HCEC 1CT (cell line): Measurements from ENCODE around the gene BOD1.

Experiments
- DNase-seq: peaks from one replicate; pipeline ENCODE4 v3.0.0-alpha.2; 2017

BOD1 gene

GRCh38 chr5:173616577-173617118 is at the start of gene BOD1:
Gene BOD1 (minus strand): TSS chr5:173616650. CDS start chr5:173616436, 214 bp downstream.
- DNase-seq: peak; percentile 99

- DNase-seq: no peak
Observed at GRCh38 chr5:173665326-173665725, 48.9 kb upstream of the BOD1 start.

- DNase-seq: no peak
Observed at GRCh38 chr5:173664154-173664526, 47.7 kb upstream of the BOD1 start.

GRCh38 chr5:173663352-173664153 is 47.1 kb upstream of the BOD1 start:
- DNase-seq: no peak

DNA sequence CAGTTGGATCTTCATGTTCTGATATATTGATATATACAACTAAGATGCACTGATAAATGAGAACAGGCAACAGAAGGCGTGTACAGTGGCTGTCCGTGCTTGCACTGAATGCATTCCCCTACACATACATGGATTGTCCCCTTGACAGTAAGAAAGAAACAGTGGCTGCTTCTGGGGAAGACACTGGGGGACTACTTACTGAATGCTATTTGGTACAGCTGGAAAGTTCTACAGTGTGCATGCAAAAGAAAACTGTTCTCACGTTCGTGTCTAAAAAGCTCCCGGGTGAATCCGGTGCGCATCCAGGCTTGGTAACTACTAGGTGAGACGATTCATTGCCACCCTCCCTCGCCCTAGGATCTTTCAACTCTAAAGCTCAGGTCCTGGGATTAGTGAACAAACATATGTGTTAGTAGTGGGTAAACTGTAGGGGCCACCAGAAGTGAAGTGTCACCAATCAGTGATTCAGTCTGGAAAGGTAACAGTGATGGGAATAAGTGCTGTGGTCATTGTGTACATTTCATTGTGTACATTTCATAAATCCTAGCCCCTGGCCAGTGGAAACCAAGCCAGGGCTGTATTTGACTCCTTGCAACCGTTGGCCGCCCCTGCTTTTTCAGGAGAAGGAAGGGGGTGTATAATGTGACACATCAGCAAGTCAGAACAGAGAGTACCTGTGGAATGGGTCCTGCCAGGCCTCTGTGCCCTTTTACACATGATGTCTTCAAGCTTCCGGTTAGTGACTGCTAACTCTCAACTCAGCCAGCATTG is 46.3 kb upstream of the BOD1 start:
- no peak for DNase-seq

GRCh38 chr5:173660481-173661280 is 44.2 kb upstream of the BOD1 start:
- DNase-seq: no peak

DNA sequence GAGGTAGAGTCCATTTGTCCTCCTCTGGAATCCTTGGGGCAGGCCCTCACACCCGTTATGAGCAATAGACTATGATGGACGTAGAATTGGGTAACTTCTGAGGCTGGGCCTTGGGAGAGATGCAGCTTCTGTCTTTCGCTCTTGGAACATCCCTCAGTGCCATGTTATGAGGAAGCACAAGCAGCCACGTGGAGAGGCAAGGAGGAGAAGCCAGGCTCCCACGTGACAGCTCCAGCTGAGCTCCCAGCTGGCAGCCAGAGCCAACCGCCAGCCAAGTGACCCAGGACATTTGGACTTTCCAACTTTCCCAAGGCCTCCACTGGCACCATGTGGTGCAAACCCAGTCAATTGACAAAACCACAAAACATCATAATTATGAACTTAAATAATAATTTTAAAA is 43.0 kb upstream of the BOD1 start:
- no peak for DNase-seq

DNA sequence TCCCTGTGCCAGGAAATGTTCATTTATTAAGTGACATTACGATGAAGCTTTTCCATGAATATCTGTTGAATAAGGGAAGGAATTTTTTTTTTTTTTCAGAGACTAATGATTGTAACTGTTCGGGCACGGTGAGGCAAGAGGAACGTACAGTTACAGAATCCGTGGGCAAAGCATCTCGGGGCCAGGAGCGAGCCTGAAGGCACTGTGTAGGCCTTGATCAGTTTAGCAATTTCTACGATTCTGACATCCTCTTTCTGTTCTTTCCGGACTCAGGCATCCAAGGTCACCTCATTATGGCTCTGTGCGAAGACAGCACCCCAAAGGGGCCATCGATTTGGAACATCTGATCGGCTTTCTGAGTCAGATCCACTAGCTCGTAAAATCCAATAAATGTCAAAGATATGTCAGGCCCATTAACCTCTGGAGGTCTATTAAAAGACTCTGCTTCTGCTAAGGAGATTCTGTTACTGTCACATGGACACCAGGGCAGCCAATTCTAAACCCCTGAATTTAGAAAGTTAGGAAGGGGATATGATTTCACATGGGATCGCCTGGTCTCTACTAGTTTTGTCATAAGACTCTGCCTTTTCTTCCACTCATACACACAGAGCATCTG is 41.4 kb upstream of the BOD1 start:
- DNase-seq: no peak

- DNase-seq: no peak
Observed at GRCh38 chr5:173655196-173655797, 38.8 kb upstream of the BOD1 start.

DNA sequence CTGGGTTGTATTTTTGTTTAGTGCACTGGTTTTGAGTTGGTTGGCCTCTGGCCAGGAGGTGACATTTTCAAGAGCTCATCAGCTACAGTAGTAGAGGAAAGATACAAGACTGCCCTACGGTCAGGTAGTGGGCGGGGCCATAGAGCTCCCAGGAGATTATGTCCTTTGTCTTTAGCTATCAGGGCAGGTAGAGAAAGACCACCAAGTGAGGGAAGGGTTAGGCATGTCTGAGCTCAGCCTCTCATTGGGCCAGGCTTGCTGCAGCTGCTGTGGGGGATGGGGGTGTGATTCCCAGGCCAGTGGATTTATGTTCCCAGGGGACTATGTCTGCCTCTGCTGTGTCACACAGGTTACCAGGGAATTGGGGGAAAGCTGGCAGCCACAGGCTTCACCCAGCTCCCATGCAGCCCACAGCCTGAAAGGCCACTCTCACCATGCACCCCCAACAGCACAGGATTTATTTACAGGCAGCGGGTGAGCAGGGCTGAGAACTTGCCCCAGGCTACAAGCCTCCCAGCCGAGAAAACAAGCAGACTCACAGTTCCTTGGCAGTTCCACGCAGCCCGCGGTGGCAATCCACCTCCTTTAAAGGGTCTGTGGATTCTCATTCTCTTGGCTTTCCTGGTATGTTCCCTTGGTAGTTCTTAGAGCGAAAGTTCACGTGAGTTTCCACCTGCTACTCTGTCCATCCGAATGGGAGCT is 37.5 kb upstream of the BOD1 start:
- no peak for DNase-seq

DNA sequence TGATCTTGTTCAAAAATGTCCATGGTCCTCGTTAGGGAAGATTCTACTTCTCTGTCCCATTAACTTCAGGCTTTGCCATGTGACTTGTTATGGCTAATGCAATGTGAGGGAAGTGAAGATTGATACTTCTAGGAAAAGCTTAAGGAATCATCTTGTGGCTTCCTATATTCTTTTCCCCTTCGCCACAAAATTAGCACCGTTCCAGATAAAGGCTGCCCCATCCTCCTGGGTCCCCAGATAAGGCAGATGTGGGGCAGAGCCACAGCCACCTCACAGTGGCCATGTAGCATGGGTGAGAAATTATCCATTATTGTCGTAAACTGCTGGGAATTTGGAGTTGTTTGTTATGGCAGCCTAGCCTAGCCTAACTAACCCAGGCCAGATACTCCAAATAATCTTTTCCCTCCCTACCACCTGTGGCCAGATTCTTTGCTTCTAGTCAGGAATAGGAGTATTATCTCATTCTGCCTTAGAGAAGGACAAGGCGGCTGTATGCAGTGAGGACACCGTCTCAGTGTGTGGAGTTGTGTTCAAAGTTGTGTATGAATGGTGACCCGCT is 31.9 kb upstream of the BOD1 start:
- DNase-seq: no peak

DNA sequence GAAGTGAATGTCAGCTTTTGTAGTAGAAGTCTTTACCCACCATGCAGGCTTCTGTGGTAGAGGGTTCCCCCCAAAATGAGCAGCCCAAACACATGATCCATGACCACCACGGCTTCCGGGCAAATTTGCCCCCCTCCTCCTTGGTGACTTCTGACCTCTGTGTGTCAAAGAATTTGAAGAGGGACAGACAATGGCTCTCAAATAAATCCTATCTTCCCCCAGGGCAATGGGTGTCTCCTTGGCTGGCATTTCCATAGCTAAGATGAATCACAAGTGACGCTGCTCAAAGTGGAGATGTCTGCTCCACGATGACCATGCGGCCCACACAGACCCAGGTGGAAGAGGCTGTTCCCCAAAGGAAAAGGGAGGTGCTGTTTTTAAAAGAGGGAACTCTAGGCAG is 30.2 kb upstream of the BOD1 start:
- no peak for DNase-seq

DNA sequence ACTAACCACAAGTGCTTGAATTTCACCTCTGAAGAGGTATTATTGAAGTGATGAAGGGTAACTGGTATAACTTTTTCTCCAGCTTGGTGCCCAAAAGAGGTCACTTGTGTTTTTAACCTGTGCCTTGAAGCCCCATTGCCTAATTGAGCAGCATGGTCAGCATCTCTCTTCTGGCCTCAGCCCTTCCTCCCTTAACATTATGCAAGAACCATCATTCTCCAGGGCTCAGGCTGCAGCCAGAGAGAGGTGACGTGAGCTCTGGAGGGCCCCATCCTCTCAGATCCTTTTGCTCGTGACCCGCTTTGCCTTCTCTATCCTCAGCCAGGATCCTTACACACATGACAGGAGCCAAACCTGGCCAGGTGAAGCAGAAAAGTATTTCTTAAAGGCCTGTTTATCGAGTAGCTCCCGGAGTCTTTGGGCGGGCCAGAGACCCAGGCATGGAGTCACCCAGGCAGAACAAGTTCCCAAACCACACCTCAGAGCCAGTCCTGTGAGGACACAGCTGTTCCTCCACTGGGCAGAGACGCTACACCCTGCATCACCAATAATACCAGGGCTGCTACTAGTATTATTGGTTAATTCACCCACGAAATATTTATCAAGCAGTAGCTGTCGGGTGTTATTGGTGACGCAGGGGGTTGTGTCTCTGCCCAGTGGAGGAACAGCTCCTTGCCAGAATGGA is 29.6 kb upstream of the BOD1 start:
- DNase-seq: no peak

DNA sequence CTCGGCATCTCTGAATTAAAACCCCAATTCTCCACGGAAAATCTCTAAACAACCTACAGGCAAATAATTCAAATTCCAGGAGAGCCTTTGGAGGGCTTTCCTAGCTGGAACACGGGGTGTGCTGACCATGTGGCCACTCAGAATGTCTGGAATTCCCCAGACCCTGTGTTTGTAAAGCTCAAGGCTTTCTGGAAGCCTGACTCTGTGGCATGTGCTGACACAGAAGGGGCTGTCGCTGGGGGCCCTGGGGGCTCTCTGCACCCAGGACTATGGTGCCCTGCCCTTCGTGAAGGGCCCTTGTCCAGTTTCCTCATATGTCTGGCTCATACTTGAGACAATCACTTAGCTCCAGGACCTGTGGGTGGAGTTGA is 29.0 kb upstream of the BOD1 start:
- no peak for DNase-seq

DNA sequence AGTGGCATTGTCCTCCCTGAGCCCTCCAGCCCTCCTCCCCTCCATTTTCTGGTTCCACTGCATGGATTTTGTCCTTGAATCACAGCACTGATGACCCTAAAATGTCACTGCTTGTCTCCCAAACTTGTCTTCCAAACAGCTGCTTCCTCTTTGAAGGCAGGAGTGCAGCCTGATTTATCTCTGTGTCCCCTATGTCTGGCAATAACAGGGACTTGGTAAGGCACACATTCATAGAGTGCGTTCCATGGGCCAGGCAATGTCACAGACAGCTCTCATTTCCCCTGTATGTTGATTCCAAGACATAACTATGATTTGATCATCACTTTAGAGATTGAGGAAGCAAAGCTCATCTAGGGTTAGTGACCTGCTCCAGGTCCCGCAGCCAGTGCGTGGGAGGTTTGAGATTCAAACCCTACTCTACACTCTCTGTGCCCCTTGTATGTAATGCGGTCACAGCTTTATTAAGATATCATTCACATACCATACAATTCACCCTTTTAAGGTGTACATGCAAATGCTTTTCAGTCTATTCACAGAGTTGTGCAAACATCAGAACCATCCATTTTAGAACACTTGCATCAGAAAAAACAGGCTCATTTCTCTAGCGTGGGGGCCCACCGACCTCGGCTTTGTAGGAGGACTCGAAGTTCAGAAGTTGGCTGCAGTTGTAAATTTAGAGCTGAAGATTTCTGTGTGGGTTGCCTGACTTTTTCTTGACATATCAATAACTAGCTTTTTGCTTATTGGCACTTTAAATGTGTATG is 28.4 kb upstream of the BOD1 start:
- DNase-seq: no peak

DNA sequence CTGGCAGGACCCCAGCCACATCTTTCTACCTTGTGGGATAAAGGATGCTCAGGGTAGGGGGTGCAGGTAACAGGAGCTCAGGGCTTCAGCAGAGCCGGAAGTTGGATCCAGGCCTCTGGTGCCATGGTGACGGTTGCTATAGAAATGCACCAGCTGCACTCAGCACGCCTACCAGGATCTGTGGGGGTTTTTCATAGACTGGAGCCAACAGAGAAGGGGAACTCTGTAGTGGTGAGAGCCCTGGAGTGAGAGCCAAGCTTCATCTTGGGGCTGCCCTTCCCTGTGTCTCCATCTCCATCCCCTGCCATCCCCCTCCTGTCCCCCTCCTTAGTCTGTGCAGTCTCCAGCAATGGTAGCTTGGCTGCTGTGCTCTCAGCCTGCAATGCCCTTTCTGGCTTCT is 27.5 kb upstream of the BOD1 start:
- no peak for DNase-seq

- DNase-seq: no peak
Observed at GRCh38 chr5:173642895-173643481, 26.5 kb upstream of the BOD1 start.

- no peak for DNase-seq
Observed at GRCh38 chr5:173642191-173642816, 25.9 kb upstream of the BOD1 start.

DNA sequence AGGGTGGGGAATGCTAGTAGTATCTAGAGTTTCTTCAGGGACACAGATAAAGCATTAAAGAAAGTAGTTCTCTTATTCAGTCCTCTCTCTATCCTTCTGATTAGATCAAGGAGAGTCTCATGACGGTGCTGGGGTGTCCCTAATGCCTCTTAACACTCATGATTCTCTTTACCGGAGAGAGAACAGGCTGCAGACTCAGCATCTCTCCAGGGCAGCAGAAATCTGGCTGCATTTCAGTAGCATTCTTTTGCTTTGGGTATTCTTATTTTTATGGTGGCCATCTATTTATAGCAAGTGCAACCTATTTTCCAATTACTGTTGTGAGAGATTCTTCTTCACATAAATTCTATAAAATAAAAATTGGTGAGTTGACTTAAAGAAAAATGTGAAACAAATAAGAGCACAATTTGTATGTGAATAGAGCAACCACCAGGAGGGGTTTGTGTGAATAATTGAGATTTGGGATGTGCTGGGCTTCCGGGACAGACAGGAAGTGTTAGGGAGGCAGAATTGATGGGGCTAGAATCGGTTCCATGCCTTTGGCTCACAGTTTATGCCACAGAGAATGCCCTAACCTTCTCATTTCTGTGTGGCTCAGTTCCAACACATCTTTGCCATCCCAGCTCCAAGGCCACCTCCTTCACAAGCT is 23.8 kb upstream of the BOD1 start:
- DNase-seq: no peak
